Tongue (tissue), 2 donors: ENCODE measurements around the gene KBTBD8. TPM values are rescaled to one million over a fixed set of nuclear protein-coding genes. Genes with fewer than 3 reads are reported as not detected.

Experiments used
- DNase-seq: peaks from one replicate; pipeline ENCODE4 v3.0.0-alpha.2; 2015
- total RNA-seq: library from RNA; depleted of rRNA; stranded (reverse); fragments of >200 nt; gene quantifications from one replicate; pipeline ENCODE4 v1.2.3, GENCODE V29; 2014

The KBTBD8 gene
- total RNA-seq, 1 donor from 2014 or later = 1.6 TPM

DNA sequence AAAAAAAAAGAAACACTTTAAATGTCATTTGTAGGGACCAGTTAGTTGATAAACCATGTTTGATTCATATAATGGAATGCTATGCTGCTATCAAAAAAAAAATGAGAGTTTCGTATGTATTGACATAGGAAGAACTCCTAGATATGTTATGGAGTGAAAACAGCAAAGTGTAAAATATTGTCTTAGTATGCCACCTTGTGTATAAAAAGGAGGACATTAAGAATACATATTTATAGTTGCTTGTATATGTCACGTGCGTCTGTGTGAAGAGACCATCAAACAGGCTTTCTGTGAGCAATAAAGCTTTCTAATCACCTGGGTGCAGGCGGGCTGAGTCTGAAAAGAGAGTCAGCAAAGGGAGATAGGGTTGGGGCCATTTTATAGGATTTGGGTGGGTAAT lies 39.5 kb downstream of the KBTBD8 start:
- DNase-seq = peak; percentile 48

DNA sequence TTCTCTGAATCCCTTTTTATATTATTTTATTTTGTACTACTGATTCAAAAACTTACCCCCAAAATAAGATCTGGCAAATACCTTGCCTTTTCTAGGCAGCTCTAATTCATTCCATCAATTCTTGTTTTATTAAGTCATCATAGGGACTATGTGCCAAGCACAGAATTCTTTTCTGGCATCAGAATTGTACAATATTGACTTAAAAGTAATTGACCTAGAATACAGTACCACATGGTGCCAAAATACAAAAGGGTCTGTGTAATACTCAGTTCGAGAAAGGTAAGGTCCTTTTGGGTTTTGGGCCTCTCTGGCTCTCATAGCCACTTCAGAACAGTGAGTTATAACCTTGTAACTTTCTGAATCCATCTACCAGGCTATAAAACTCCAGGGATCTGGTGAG lies 46.2 kb downstream of the KBTBD8 start:
- DNase-seq = no peak

- no peak for DNase-seq
These were observed 46.8 kb downstream of the KBTBD8 start for GRCh38 chr3:67044955-67045354.

- no peak for DNase-seq
These were observed 47.8 kb downstream of the KBTBD8 start for GRCh38 chr3:67045711-67046465.

GRCh38 chr3:67047051-67047450 lies 48.9 kb downstream of the KBTBD8 start:
- no peak for DNase-seq

DNA sequence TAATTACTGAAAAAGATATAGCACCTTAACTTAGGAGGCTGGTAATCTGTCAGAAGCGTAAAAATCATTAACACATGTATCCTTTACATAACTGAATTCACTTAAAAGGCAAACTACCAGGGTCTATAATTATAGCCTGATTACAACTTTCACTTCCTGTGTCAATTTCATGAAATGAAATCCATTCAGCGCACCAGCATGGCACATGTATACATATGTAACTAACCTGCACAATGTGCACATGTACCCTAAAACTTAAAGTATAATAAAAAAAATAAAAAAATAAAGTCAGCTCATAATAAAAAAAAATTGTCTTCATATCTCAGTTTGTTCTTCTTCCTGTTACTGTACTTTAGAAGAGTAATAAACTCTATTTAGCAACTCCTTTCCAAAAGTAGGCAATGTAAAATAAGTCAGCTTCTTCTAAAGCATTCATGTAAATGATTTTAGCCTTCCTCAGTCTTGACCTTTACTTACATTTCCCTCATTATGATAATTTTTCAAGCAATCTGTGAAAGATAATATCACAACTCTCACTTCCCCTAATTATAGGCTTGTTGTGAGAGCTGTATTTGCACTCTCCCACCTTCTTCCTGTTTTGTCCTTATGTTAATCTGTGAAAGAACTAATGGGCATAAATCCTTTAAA lies 50.1 kb downstream of the KBTBD8 start:
- no peak for DNase-seq

DNA sequence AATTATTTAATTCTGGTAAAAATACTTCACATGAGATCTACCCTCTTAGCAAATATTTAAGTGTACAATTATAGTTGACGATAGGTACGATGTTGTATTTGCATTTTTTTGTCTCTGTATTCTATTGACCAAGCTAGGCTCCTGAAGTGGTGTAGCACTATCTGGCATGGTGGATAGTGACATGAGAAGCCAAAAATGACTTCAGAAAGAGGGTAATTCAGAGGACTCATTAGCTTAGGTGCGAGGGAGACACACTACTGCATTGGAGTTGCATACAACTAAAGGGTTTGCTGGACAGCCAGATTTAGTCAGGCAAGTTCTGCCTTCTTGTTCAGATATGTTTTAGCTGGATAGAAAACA lies 50.6 kb downstream of the KBTBD8 start:
- DNase-seq = no peak

GRCh38 chr3:67059443-67059842 lies 61.3 kb downstream of the KBTBD8 start:
- DNase-seq = no peak
